Occipital lobe (tissue), 3 donors: ENCODE data around the gene HBQ1. TPM values are rescaled to one million over a fixed set of nuclear protein-coding genes. Genes with fewer than 3 reads are reported as not detected.
"Not testable (repeated sequence)": the region's sequence is repeated elsewhere in the genome, so short reads cannot be mapped to it uniquely, and the experiment has no call there.

Experiments
- DNase-seq: peaks from one replicate; lab custom pipeline; 2025; lab: John Stamatoyannopoulos, UW
- small RNA-seq: library from RNA; depleted of rRNA; stranded (forward); fragments of <200 nt; gene quantifications from one replicate; pipeline ENCODE3, GENCODE V24; 2014
- total RNA-seq: library from RNA; depleted of rRNA; stranded (reverse); fragments of >200 nt; gene quantifications from one replicate; pipeline ENCODE4 v1.2.3, GENCODE V29; 2014

HBQ1 gene
- total RNA-seq, 1 donor from 2014 or later: 5.3 TPM

- DNase-seq: not testable (repeated sequence)
Observed at GRCh38 chr16:204046-204445, 23.8 kb downstream of the HBQ1 start.

GRCh38 chr16:209359-209758 is 29.1 kb downstream of the HBQ1 start:
- not testable (repeated sequence) for DNase-seq

DNA sequence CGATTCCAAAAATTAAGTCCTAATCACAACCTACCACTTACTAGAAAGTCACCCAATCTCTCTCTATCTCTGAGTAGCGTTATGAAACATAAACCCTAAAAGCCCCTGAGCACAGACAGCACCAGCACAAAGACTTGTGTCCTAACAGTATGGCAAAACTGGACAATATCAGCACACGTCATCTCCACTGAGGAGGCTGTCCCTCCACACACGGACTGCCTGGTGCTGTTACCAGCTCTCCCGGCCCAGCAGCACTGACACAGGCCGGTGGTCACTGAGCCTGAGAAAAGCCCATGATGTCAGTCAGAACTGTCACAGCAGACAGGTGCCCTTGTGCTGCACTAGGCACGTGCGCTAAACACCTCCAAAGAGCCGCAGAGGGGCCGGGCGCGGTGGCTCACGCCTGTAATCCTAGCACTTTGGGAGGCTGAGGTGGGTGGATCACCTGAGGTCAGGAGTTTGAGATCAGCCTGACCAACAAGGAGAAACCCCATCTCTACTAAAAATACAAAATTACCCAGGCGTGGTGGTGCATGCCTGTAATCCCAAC is 31.4 kb downstream of the HBQ1 start:
- not testable (repeated sequence) for DNase-seq

DNA sequence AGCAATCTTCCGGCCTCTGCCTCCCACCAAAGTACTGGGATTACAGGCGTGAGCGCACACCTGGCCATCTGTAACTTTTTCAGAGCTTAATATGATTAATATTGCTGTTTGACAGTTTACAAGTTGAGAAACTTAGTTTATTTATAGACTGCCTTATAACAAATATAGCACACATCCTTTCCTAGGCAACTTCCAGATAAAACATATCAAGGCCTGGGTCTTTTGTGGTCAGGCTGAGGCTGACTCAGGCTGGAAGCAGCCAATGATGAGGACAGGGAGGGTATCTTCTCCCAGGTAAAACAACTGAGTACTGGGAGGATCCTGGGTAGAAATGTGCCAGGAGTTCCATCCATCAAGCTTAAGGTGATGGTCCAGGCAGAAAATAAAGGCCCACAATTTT is 32.7 kb downstream of the HBQ1 start:
- no peak for DNase-seq

GRCh38 chr16:220021-220420 is 39.8 kb downstream of the HBQ1 start:
- no peak for DNase-seq

DNA sequence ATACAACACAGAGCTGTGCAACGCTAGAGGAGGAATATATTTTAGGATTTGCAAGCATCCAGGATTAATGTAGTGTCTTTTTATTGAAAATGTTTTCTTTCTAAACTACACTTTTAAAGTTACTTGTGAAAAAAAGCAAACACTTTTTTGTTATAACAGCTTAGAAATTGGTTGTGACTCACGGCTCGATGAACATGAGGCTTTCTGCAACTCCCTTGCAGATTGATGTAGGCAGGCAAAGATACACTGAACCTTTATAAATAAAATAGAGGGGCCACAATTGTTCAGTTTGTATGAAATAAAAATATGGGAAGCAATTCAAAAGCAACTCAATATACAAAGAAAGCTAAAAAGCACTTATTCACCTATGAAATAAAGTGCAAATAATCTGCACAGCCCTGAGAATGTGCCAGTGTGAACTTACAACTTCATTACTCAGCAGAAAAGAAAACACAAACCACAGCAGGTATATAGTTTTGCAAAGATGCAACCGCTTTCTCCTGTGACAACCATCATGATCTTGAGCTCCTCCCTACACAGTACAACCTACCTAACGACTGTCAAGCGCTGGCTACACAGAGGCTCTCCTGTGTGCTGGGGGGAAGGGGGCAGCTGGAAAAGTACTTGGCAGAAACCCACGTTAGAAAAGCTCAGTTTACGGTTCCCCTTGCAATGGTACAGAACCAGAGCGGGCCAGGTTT is 48.0 kb downstream of the HBQ1 start:
- no peak for DNase-seq

GRCh38 chr16:228852-229730 is 48.8 kb downstream of the HBQ1 start, which contains the start of gene LUC7L:
TSS of gene LUC7L (minus strand) at chr16:229449. CDS start at chr16:229339, 110 bp downstream.
- peak; percentile 84 for DNase-seq

DNA sequence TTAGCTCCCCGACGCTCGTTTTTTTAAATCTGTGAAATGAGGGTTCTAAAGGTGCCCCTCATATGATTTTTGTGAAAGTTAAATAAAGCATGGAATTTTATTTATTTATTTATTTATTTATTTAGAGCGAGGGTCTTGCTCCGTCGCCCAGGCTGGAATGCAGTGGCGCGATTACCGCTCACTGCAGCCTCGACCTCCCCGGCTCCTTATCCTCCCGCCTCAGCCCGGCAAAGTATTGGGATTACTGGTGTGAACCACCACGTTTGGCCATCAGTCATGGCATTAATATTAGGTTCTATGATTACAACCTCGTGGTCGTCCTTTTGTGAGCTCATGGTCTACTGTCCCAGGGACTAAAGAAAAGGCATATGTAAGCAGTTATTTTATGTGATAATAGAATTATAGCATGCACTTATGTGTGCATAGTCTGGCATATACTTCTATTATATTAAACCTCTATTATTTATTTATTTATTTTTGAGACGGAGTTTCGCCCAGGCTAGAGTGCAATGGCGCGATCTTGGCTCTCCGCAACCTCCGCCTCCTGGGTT is 49.5 kb downstream of the HBQ1 start:
- no peak for DNase-seq

DNA sequence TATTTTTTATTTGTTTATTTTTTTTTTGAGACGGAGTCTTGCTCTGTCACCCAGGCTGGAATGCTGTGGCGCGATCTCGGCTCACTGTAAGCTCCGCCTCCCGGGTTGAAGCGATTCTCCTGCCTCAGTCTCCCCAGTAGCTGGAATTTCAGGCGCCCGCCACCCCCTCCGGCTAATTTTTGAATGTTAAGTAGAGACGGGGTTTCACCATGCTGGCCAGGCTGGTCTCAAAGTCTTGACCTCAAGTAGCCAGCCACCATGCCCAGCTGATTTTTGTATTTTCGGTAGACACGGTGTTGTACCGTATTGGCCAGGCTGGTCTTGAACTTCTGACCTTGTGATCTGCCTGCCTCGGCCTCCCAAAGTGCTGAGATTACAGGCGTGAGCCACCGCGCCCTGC is 50.1 kb downstream of the HBQ1 start:
- not testable (repeated sequence) for DNase-seq

Small RNA genes lying within 50 kb of the gene (small RNA-seq; reads per million reads assigned to genes)
- gene RF00019: not detected

Other genes with a start within 250 kb of the HBQ1 start
- gene POLR3K, start 126.9 kb upstream of the HBQ1 start, total RNA-seq: 2.8 TPM
- 11.4 TPM for gene SNRNP25, start 126.6 kb upstream of the HBQ1 start, total RNA-seq
- gene RHBDF1, start 107.8 kb upstream of the HBQ1 start, total RNA-seq: 3.0 TPM
- gene MPG, start 102.2 kb upstream of the HBQ1 start, total RNA-seq: 50.7 TPM
- 6.1 TPM for gene NPRL3, start 41.8 kb upstream of the HBQ1 start, total RNA-seq
- gene HBZ, start 27.8 kb upstream of the HBQ1 start, total RNA-seq: 0.31 TPM
- gene HBM, start 14.5 kb upstream of the HBQ1 start, total RNA-seq: 15.0 TPM
- gene HBA2, start 7.6 kb upstream of the HBQ1 start, total RNA-seq: 614 TPM
- 270 TPM for gene HBA1, start 3.8 kb upstream of the HBQ1 start, total RNA-seq
- 76.4 TPM for gene LUC7L, start 49.0 kb downstream of the HBQ1 start, total RNA-seq
- 20.7 TPM for gene FAM234A, start 54.4 kb downstream of the HBQ1 start, total RNA-seq
- 2.8 TPM for gene RGS11, start 95.5 kb downstream of the HBQ1 start, total RNA-seq
- gene ARHGDIG, start 100.1 kb downstream of the HBQ1 start, total RNA-seq: 35.9 TPM
- 6.4 TPM for gene PDIA2, start 102.7 kb downstream of the HBQ1 start, total RNA-seq
- gene AXIN1, start 172.3 kb downstream of the HBQ1 start, total RNA-seq: 18.7 TPM
- 28.1 TPM for gene MRPL28, start 190.1 kb downstream of the HBQ1 start, total RNA-seq
- gene PGAP6, start 201.5 kb downstream of the HBQ1 start, total RNA-seq: 14.3 TPM
- 15.4 TPM for gene NME4, start 216.7 kb downstream of the HBQ1 start, total RNA-seq
- gene DECR2, start 221.4 kb downstream of the HBQ1 start, total RNA-seq: 7.6 TPM
- gene RAB11FIP3, start 245.2 kb downstream of the HBQ1 start, total RNA-seq: 25.6 TPM